Heart left ventricle (tissue), 13 donors: ENCODE measurements around the gene RUNX2.

Experiments
- POLR2A ChIP-seq, 2 donors: fragments of 450-650 bp; IDR thresholded peaks; one replicate each; pipeline ENCODE4 v1.6.1; 2017; ENCODE audit warnings: antibody characterized with exemption in 2 of 2, mild to moderate bottlenecking in 2 of 2, moderate library complexity in 2 of 2
- TF ChIP-seq, protein P1 (sequence below), 12 donors: fragments of 200-600 bp; sonication (generic) in 4 of 12; IDR thresholded peaks; one replicate each; pipeline versions ENCODE4 v1.5.0 to v1.8.0; 2018 to 2022; ENCODE audit warnings: antibody characterized with exemption in 12 of 12, mild to moderate bottlenecking in 5 of 12
- donor health status: ischemic (EF 13 %, LVEDD 7.1; RV severe dilation, severe dysfunction).
- donor health status: DM: no; HTN: yes; CAD: no.
- donor health status: DM: no; HTN: no; CAD: no.
- donor health status: ischemic (EF 25% LVEDD 6.9; RV normal size, moderate dysfunction).
- donor health status: ischemic (EF 25% LVEDD 5.7; RV mildly dilated, moderate dysfunction).
- donor health status: ischemic (EF 35%, LVEDD 5.7; RV mildly dilated, moderate dysfunction).
- donor health status: nonischemic (EF 11% LVEDD 7.7; RV severe dilation, severe dysfunction).
- donor health status: DM: yes; HTN: yes; CAD: no.
- donor health status: PGD.
- donor health status: ischemic (EF 29% LVEDD 5.4; RV normal size, mild dysfunction).
- donor health status: nonischemic (EF 23%, LVEDD 6.1; RV moderate dilation, normal function).

DNA sequence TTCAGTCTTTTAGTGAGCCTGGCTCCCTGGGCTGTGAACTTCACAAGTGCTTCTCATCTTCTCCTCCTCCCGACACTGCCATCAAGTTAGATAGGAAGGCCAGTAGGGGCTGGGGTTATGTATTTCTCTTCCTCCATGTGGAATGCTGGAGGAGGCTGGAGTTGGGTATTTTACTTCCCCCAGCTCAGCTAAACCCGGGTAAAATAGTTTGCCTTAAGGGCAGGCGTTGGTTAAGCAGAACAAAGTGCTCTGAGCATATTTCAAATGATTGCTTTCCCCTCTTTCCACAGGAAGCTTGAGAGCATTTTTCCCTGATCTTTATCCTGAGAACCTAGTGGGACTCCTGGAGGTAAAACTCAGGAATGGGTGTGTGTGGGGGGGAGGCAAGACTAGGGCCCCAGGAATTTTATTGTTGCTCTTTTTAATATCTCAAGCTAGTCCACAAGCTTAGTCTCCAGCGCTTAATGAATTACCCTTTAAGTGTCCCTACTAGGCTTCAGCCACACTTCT, 66.5 kb downstream of the RUNX2 start:
- TF ChIP-seq, protein P1, sequence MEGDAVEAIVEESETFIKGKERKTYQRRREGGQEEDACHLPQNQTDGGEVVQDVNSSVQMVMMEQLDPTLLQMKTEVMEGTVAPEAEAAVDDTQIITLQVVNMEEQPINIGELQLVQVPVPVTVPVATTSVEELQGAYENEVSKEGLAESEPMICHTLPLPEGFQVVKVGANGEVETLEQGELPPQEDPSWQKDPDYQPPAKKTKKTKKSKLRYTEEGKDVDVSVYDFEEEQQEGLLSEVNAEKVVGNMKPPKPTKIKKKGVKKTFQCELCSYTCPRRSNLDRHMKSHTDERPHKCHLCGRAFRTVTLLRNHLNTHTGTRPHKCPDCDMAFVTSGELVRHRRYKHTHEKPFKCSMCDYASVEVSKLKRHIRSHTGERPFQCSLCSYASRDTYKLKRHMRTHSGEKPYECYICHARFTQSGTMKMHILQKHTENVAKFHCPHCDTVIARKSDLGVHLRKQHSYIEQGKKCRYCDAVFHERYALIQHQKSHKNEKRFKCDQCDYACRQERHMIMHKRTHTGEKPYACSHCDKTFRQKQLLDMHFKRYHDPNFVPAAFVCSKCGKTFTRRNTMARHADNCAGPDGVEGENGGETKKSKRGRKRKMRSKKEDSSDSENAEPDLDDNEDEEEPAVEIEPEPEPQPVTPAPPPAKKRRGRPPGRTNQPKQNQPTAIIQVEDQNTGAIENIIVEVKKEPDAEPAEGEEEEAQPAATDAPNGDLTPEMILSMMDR (IDR thresholded peaks at IDR 0.05): no peak
- TF ChIP-seq POLR2A (IDR thresholded peaks at IDR 0.05): no peak
